Kidney (tissue), 14 donors: ENCODE data around the gene SFMBT2. TPM values are rescaled to one million over a fixed set of nuclear protein-coding genes. Genes with fewer than 3 reads are reported as not detected.

Experiments
- DNase-seq, 5 donors: peaks; one replicate each; pipeline ENCODE4 v3.0.0-alpha.2; 2013 to 2020
- FAIRE-seq: peaks from 2 replicates; lab custom pipeline; 2012; peaks lifted over from hg19 to GRCh38; lab: Jason Lieb, UNC
- H3K27ac ChIP-seq, 2 donors: one replicate each; pipeline ENCODE4 v1.7.0; 2013; ENCODE audit warnings: low read depth in 2 of 2, low read length in 2 of 2, inconsistent platforms in 1 of 2
- H3K27me3 ChIP-seq: one replicate; pipeline ENCODE4 v1.7.1; 2013; ENCODE audit warnings: low read length, inconsistent platforms; ENCODE audit not compliant: control insufficient read depth, insufficient read depth
- H3K36me3 ChIP-seq, 3 donors: one replicate each; pipeline versions ENCODE4 v1.7.0 to v1.7.1; 2013; ENCODE audit warnings: low read length in 3 of 3, control low read depth in 1 of 3, inconsistent platforms in 1 of 3; ENCODE audit not compliant: insufficient read depth in 3 of 3, control insufficient read depth in 2 of 3
- H3K4me1 ChIP-seq, 3 donors: one replicate each; pipeline versions ENCODE4 v1.7.0 to v1.7.1; 2013; ENCODE audit warnings: low read length in 3 of 3, inconsistent platforms in 1 of 3, low read depth in 1 of 3; ENCODE audit not compliant: control insufficient read depth in 2 of 3, insufficient read depth in 2 of 3
- H3K4me3 ChIP-seq, 3 donors: one replicate each; pipeline versions ENCODE4 v1.7.0 to v1.8.1; 2013; ENCODE audit warnings: low read length in 3 of 3, control low read depth in 1 of 3, inconsistent platforms in 1 of 3
- H3K9ac ChIP-seq, 3 donors: one replicate each; pipeline versions ENCODE4 v1.7.0 to v1.7.1; 2013; ENCODE audit warnings: low read length in 3 of 3, control low read depth in 1 of 3, inconsistent platforms in 1 of 3
- H3K9me3 ChIP-seq, 3 donors: one replicate each; pipeline versions ENCODE4 v1.7.0 to v1.7.1; 2013; ENCODE audit warnings: low read length in 3 of 3, control low read depth in 1 of 3, inconsistent platforms in 1 of 3; ENCODE audit not compliant: control insufficient read depth in 2 of 3, insufficient read depth in 1 of 3
- intact Hi-C: fragments of 100-400 bp; cut with DNase I; formaldehyde crosslinking; loops from one replicate; pipeline ENCODE4 v1.11.1; 2022
- polyA plus RNA-seq: library from polyadenylated mRNA; stranded (reverse); fragments of 350-450 nt; fragmentation: Illumina TruSeq; extraction: RNeasy Lipid Tissue Mini Kit (QIAGEN cat#74804); gene quantifications from one replicate; pipeline ENCODE4 v1.2.3, GENCODE V29; 2014; ENCODE audit warnings: low read depth, low replicate concordance; ENCODE audit not compliant: insufficient read depth
- total RNA-seq: library from RNA; stranded (reverse); fragmentation: NEBNext Ultra II Directional; extraction: Animal tissue kit (Norgen Biotek cat#: 25700); gene quantifications from one replicate; pipeline ENCODE4 v1.2.1, GENCODE V29; 2021
- TF ChIP-seq, protein P1 (sequence below): IDR thresholded peaks from 3 replicates; pipeline ENCODE4 v1.5.1; 2012; ENCODE audit warnings: mild to moderate bottlenecking, moderate library complexity, borderline replicate concordance; ENCODE audit not compliant: insufficient read depth; ENCODE audit errors: extremely low read depth
- donor health status: control.
- donor health status: control.
- donor health status: control.
- donor health status: control.
- donor health status: control.
- donor health status: DM: yes; HTN: yes; CAD: no.
- donor health status: Normal renal cell carcinoma (clear cell type).

SFMBT2 gene
- total and polyA plus RNA-seq, 2 donors from 2014 or later, result 1.2 to 15.3 TPM

DNA sequence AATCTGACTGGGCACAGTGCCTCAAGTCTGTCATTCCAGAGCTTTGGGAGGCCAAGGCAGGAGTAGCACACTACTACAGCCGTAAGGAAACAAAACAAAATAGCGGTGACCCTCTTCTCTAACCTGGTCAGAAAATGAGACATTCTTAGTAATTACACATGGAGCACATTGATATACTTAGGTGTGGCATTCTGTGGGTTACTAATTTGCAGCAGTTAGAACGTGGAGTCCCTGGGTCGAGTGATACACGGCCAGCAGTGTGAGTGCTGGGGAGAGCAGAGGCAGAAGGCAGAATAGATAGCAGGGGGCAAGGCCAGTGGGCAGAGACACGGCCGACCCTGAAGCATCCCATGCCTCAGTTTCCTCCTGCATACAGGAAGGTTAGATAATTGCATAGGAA, 28.9 kb upstream of the SFMBT2 start:
- Histone ChIP-seq H3K4me1 (no peaks in the 10 kb centered on the region), H3K9me3 (no peaks in the 10 kb centered on the region), H3K4me3 (no peak overlapping the region), H3K27me3 (no peaks in the 10 kb centered on the region), H3K27ac (no peak overlapping the region), H3K36me3 (no peaks in the 10 kb centered on the region), H3K9ac (no peak overlapping the region)
- TF ChIP-seq, protein P1, sequence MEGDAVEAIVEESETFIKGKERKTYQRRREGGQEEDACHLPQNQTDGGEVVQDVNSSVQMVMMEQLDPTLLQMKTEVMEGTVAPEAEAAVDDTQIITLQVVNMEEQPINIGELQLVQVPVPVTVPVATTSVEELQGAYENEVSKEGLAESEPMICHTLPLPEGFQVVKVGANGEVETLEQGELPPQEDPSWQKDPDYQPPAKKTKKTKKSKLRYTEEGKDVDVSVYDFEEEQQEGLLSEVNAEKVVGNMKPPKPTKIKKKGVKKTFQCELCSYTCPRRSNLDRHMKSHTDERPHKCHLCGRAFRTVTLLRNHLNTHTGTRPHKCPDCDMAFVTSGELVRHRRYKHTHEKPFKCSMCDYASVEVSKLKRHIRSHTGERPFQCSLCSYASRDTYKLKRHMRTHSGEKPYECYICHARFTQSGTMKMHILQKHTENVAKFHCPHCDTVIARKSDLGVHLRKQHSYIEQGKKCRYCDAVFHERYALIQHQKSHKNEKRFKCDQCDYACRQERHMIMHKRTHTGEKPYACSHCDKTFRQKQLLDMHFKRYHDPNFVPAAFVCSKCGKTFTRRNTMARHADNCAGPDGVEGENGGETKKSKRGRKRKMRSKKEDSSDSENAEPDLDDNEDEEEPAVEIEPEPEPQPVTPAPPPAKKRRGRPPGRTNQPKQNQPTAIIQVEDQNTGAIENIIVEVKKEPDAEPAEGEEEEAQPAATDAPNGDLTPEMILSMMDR, result no peak
- no peak for FAIRE-seq
- DNase-seq, result no peak
- intact Hi-C loops, result no loop called here

DNA sequence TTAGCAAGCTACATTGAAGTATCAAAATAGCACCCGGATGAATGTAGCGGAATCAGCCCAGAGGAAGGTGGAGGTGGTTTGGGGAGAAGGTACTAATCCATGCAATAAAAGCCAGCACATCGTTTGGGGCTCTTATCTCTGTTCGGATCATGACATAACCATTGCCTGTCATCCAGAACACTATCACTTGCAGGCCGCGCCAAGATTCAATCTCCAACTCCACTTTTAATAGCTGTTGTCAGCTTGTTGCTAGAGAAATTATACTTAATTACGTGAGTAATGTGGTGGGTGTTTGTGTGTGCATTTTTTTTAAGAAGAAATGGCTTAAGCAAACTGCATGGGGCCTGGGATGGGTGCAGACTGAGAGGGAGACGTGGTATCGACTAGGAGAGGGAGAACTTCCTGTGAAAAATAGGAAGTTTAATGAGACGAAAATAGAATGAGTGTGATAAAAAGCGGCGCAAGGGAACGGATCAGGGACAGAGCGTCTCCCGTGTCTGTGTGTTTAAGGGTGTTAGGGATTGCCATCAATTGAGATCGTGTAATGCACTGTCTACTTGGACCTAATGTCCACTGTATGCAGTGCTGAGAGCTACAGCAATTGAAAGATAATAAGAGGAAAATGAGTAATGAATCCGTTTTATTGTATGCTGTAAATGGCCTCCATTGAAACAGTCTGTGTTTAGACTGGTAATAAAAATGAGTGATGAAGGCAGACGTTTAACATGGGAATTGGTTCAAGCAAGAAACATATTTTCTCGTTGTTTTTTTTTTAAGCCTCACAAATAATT, 27.6 kb upstream of the SFMBT2 start:
- H3K4me1 ChIP-seq, result no peaks in the 10 kb centered on the region
- FAIRE-seq (peak; percentile 15), DNase-seq (peak in 2 of 5 donors; percentile 45 to 69)
- no peaks in the 10 kb centered on the region for H3K36me3 ChIP-seq
- intact Hi-C loops, result no loop called here
- H3K4me3 ChIP-seq, result peak overlapping the region in 1 of 3 donors; percentile 34
- no peak overlapping the region for H3K9ac ChIP-seq
- no peaks in the 10 kb centered on the region for H3K9me3 ChIP-seq
- no peak overlapping the region for H3K27ac ChIP-seq
- H3K27me3 ChIP-seq, result no peaks in the 10 kb centered on the region
- TF ChIP-seq, protein P1, result no peak

DNA sequence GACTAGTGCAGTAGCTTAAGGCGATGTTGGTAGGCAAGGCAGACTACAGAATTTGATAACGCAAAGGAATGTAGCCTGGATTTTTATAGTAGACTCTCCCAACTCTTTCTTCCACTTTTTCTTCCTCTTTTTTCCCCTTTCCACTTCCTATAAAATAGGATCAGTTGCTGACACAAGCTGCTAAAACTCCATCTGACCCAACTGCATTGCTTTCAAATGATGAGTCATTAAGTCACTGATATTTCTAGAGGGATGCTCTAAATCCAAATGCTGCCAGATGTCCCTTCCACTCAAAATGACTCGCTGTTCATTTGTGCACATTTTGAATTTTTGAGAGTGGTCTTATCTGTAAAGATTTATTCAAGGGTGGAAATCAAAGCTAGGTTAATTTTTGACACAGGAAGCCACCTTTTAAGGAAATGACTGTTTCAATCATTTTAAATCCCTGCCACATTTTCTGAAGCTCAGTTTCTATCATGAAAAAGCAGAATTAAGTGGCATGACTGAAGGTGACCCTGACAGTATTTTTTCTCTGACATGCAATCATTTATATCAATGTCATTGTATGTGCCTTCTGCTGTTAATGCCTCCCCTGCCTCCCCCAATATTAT, 25.8 kb upstream of the SFMBT2 start:
- TF ChIP-seq, protein P1, result no peak
- no peak for FAIRE-seq
- intact Hi-C loops, result no loop called here
- H3K9me3 ChIP-seq, result no peaks in the 10 kb centered on the region
- no peaks in the 10 kb centered on the region for H3K4me1 ChIP-seq
- no peaks in the 10 kb centered on the region for H3K27me3 ChIP-seq
- no peak overlapping the region for H3K9ac ChIP-seq
- H3K4me3 ChIP-seq, result no peak overlapping the region
- no peaks in the 10 kb centered on the region for H3K36me3 ChIP-seq
- H3K27ac ChIP-seq, result no peak overlapping the region
- no peak for DNase-seq
